GM23338 (cell line): ENCODE results near the gene PITPNC1. TPM values are rescaled to one million over a fixed set of nuclear protein-coding genes. Genes with fewer than 3 reads are reported as not detected.

Source experiments
- ATAC-seq: fragments of 200-7000 bp; cut with Tn5 transposase; 3 replicates; pipeline ENCODE4 v1.9.1; 2020
- DNase-seq: peaks from one replicate; pipeline ENCODE4 v3.0.0-alpha.2; 2015; ENCODE audit warnings: low spot score
- H2AFZ ChIP-seq: fragments of 200-600 bp; sonication (generic); 2 replicates; pipeline ENCODE4 v1.8.0; 2016; ENCODE audit warnings: antibody characterized with exemption, mild to moderate bottlenecking, moderate library complexity
- H3F3A ChIP-seq: fragments of 200-600 bp; sonication (generic); replicated peaks from 2 replicates; pipeline ENCODE4 v1.8.0; 2017; ENCODE audit warnings: antibody characterized with exemption, mixed run types, low read depth
- H3K27ac ChIP-seq: fragments of 200-600 bp; sonication (generic); 2 replicates; pipeline ENCODE4 v1.6.1; 2016; ENCODE audit warnings: low read depth
- H3K27me3 ChIP-seq: fragments of 200-600 bp; sonication (generic); 2 replicates; pipeline ENCODE4 v1.8.0; 2016; ENCODE audit warnings: mild to moderate bottlenecking, mixed run types, moderate library complexity; ENCODE audit not compliant: insufficient read depth
- H3K36me3 ChIP-seq: fragments of 200-600 bp; sonication (generic); 2 replicates; pipeline ENCODE4 v1.8.0; 2016; ENCODE audit warnings: mild to moderate bottlenecking; ENCODE audit not compliant: insufficient read depth
- H3K4me1 ChIP-seq: fragments of 200-600 bp; sonication (generic); 2 replicates; pipeline ENCODE4 v1.8.0; 2016; ENCODE audit warnings: mild to moderate bottlenecking, moderate library complexity; ENCODE audit not compliant: insufficient read depth
- H3K4me2 ChIP-seq: fragments of 200-600 bp; sonication (generic); 2 replicates; pipeline ENCODE4 v1.7.1; 2017; ENCODE audit warnings: mixed run types
- H3K4me3 ChIP-seq: fragments of 200-600 bp; sonication (generic); 2 replicates; pipeline ENCODE4 v1.6.1; 2016; ENCODE audit warnings: mixed run types
- H3K79me2 ChIP-seq: fragments of 200-600 bp; sonication (generic); replicated peaks from 2 replicates; pipeline ENCODE4 v1.8.0; 2017; ENCODE audit warnings: mild to moderate bottlenecking; ENCODE audit not compliant: insufficient read depth
- H3K9me2 ChIP-seq: fragments of 200-600 bp; sonication (generic); 2 replicates; pipeline ENCODE4 v1.8.0; 2017; ENCODE audit not compliant: insufficient read depth
- H4K20me1 ChIP-seq: fragments of 200-600 bp; sonication (generic); replicated peaks from 2 replicates; pipeline ENCODE4 v1.8.0; 2017; ENCODE audit warnings: mild to moderate bottlenecking; ENCODE audit not compliant: insufficient read depth
- H3K27ac Mint-ChIP-seq: 2 replicates; pipeline ENCODE4 v1.8.0; 2020; ENCODE audit warnings: inconsistent platforms, mild to moderate bottlenecking, moderate library complexity, mixed read lengths
- H3K27me3 Mint-ChIP-seq: 3 replicates; pipeline ENCODE4 v1.8.0; 2022; ENCODE audit warnings: low read depth, mild to moderate bottlenecking, moderate library complexity, mixed read lengths, inconsistent platforms; ENCODE audit not compliant: insufficient read depth, poor library complexity
- H3K36me3 Mint-ChIP-seq: 3 replicates; pipeline ENCODE4 v1.8.0; 2021; ENCODE audit warnings: low read depth, mild to moderate bottlenecking, inconsistent platforms, moderate library complexity, mixed read lengths
- H3K4me1 Mint-ChIP-seq: 3 replicates; pipeline ENCODE4 v1.8.0; 2020; ENCODE audit warnings: mild to moderate bottlenecking, inconsistent platforms, mixed read lengths
- H3K4me3 Mint-ChIP-seq: 3 replicates; pipeline ENCODE4 v1.8.0; 2021; ENCODE audit warnings: moderate library complexity, mild to moderate bottlenecking, inconsistent platforms, mixed read lengths
- H3K9me3 Mint-ChIP-seq: 3 replicates; pipeline ENCODE4 v1.8.0; 2020; ENCODE audit warnings: moderate library complexity, mild to moderate bottlenecking, inconsistent platforms, mixed read lengths
- CREB1 ChIP-seq: fragments of 250-450 bp; sonication (Bioruptor Pico); IDR thresholded peaks from 2 replicates; pipeline ENCODE4 v1.5.0; 2020; ENCODE audit warnings: low read depth, mild to moderate bottlenecking, moderate library complexity
- EZH2 ChIP-seq: fragments of 200-600 bp; sonication (generic); IDR thresholded peaks from one replicate; pipeline ENCODE4 v1.8.0; 2017; ENCODE audit warnings: antibody characterized with exemption, mild to moderate bottlenecking, low read depth; ENCODE audit not compliant: unreplicated experiment
- EZH2phosphoT487 ChIP-seq: fragments of 200-600 bp; sonication (generic); IDR thresholded peaks from one replicate; pipeline ENCODE4 v1.8.1; 2018; ENCODE audit warnings: antibody characterized with exemption; ENCODE audit not compliant: unreplicated experiment
- JUNB ChIP-seq: IDR thresholded peaks from one replicate; pipeline ENCODE4 v1.6.1; 2016; ENCODE audit warnings: antibody characterized with exemption; ENCODE audit not compliant: unreplicated experiment
- NANOG ChIP-seq: IDR thresholded peaks from 2 replicates; pipeline ENCODE4 v1.6.1; 2016; ENCODE audit warnings: antibody characterized with exemption, borderline replicate concordance
- POLR2AphosphoS5 ChIP-seq: IDR thresholded peaks from 2 replicates; pipeline ENCODE4 v1.6.1; 2016; ENCODE audit warnings: antibody characterized with exemption, low read depth
- REST ChIP-seq: IDR thresholded peaks from one replicate; pipeline ENCODE4 v1.6.1; 2018; ENCODE audit warnings: antibody characterized with exemption; ENCODE audit not compliant: unreplicated experiment
- STAT1 ChIP-seq: IDR thresholded peaks from one replicate; pipeline ENCODE4 v1.6.1; 2016; ENCODE audit warnings: antibody characterized with exemption; ENCODE audit not compliant: unreplicated experiment
- ZNF114 ChIP-seq: fragments of 250-450 bp; sonication (Bioruptor Pico); IDR thresholded peaks from 2 replicates; pipeline ENCODE4 v1.5.0; 2020; ENCODE audit warnings: mild to moderate bottlenecking, moderate library complexity
- ZNF331 ChIP-seq: fragments of 250-450 bp; sonication (Bioruptor Pico); IDR thresholded peaks from 2 replicates; pipeline ENCODE4 v1.5.0; 2020; ENCODE audit warnings: low read depth, mild to moderate bottlenecking, moderate library complexity
- polyA plus RNA-seq: library from polyadenylated mRNA; unstranded; fragments of >200 nt; fragmentation: Nextera tagmentation; extraction: Ambion mirVana; gene quantifications from 2 replicates; pipeline ENCODE4 v1.2.1, GENCODE V29; 2016
- total RNA-seq: library from RNA; depleted of rRNA; stranded (reverse); fragments of >200 nt; shearing (Covaris generic); gene quantifications from 2 replicates; pipeline ENCODE4 v1.2.3, GENCODE V29; 2014
- TF ChIP-seq, protein P1 (sequence below): fragments of 250-450 bp; sonication (Bioruptor Pico); IDR thresholded peaks from 2 replicates; pipeline ENCODE4 v1.5.0; 2020; ENCODE audit warnings: mild to moderate bottlenecking, moderate library complexity
- TF ChIP-seq, protein P2 (sequence below), 2 experiments: fragments of 200-600 bp in 1 of 2; sonication (generic) in 1 of 2; conservative IDR thresholded peaks; 2 replicates each; pipeline versions ENCODE4 v1.5.1 to v1.6.1; 2016 to 2017; ENCODE audit warnings: antibody characterized with exemption in 2 of 2, low read depth in 2 of 2, mild to moderate bottlenecking in 2 of 2, moderate library complexity in 1 of 2

The PITPNC1 gene
- total and polyA plus RNA-seq, 2 experiments from 2014 or later: 23.0 to 32.6 TPM

DNA sequence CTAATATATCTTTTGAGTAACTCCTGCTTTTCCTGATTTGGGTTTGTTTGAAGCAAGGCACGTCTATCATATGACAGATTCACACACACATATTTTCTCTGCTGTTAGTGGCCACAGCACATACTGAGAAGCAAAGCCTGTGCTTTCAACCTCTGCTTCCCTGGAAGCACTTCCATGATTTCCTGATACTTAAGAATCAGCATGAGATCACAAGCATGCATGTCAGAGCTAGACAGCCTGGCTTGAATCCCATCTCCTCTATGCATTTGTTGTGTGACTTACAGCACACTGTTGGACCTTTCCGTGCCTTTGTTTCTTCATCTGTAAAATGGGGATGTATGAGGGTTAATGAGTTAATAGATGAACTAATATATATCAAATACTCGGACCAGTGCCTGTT lies 189.6 kb downstream of the PITPNC1 start:
- H3K36me3 Mint-ChIP-seq: peaks cover 21% of the 10 kb centered on the region
- Histone ChIP-seq H3F3A (no peaks in the 10 kb centered on the region), H3K4me2 (no peak overlapping the region), H2AFZ (no peak overlapping the region), H3K27me3 (no peaks in the 10 kb centered on the region), H4K20me1 (no peaks in the 10 kb centered on the region), H3K27ac (no peak overlapping the region), H3K4me1 (no peaks in the 10 kb centered on the region), H3K9me2 (peaks cover 9% of the 10 kb centered on the region), H3K4me3 (no peak overlapping the region), H3K36me3 (no peaks in the 10 kb centered on the region), H3K79me2 (no peaks in the 10 kb centered on the region)
- no peak for DNase-seq
- ATAC-seq: no peak
- H3K4me1 Mint-ChIP-seq: peaks cover 5% of the 10 kb centered on the region; the same call in 1 of the 3 replicates
- H3K4me3 Mint-ChIP-seq: no peak overlapping the region
- H3K27me3 Mint-ChIP-seq: peaks cover 2% of the 10 kb centered on the region
- no peak for TF ChIP-seq POLR2AphosphoS5
- TF ChIP-seq JUNB: no peak
- TF ChIP-seq EZH2phosphoT487: no peak
- TF ChIP-seq, protein P1, sequence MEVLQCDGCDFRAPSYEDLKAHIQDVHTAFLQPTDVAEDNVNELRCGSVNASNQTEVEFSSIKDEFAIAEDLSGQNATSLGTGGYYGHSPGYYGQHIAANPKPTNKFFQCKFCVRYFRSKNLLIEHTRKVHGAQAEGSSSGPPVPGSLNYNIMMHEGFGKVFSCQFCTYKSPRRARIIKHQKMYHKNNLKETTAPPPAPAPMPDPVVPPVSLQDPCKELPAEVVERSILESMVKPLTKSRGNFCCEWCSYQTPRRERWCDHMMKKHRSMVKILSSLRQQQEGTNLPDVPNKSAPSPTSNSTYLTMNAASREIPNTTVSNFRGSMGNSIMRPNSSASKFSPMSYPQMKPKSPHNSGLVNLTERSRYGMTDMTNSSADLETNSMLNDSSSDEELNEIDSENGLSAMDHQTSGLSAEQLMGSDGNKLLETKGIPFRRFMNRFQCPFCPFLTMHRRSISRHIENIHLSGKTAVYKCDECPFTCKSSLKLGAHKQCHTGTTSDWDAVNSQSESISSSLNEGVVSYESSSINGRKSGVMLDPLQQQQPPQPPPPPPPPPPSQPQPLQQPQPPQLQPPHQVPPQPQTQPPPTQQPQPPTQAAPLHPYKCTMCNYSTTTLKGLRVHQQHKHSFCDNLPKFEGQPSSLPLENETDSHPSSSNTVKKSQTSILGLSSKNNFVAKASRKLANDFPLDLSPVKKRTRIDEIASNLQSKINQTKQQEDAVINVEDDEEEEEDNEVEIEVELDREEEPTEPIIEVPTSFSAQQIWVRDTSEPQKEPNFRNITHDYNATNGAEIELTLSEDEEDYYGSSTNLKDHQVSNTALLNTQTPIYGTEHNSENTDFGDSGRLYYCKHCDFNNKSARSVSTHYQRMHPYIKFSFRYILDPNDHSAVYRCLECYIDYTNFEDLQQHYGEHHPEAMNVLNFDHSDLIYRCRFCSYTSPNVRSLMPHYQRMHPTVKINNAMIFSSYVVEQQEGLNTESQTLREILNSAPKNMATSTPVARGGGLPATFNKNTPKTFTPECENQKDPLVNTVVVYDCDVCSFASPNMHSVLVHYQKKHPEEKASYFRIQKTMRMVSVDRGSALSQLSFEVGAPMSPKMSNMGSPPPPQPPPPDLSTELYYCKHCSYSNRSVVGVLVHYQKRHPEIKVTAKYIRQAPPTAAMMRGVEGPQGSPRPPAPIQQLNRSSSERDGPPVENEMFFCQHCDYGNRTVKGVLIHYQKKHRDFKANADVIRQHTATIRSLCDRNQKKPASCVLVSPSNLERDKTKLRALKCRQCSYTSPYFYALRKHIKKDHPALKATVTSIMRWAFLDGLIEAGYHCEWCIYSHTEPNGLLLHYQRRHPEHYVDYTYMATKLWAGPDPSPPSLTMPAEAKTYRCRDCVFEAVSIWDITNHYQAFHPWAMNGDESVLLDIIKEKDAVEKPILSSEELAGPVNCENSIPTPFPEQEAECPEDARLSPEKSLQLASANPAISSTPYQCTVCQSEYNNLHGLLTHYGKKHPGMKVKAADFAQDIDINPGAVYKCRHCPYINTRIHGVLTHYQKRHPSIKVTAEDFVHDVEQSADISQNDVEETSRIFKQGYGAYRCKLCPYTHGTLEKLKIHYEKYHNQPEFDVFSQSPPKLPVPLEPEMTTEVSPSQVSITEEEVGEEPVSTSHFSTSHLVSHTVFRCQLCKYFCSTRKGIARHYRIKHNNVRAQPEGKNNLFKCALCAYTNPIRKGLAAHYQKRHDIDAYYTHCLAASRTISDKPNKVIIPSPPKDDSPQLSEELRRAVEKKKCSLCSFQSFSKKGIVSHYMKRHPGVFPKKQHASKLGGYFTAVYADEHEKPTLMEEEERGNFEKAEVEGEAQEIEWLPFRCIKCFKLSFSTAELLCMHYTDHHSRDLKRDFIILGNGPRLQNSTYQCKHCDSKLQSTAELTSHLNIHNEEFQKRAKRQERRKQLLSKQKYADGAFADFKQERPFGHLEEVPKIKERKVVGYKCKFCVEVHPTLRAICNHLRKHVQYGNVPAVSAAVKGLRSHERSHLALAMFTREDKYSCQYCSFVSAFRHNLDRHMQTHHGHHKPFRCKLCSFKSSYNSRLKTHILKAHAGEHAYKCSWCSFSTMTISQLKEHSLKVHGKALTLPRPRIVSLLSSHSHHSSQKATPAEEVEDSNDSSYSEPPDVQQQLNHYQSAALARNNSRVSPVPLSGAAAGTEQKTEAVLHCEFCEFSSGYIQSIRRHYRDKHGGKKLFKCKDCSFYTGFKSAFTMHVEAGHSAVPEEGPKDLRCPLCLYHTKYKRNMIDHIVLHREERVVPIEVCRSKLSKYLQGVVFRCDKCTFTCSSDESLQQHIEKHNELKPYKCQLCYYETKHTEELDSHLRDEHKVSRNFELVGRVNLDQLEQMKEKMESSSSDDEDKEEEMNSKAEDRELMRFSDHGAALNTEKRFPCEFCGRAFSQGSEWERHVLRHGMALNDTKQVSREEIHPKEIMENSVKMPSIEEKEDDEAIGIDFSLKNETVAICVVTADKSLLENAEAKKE: no peak
- TF ChIP-seq REST: no peak
- no peak for TF ChIP-seq NANOG
- no peak for TF ChIP-seq ZNF114
- no peak for TF ChIP-seq EZH2
- no peak for TF ChIP-seq CREB1 (CRISPR knock-in tag)
- TF ChIP-seq, protein P2, sequence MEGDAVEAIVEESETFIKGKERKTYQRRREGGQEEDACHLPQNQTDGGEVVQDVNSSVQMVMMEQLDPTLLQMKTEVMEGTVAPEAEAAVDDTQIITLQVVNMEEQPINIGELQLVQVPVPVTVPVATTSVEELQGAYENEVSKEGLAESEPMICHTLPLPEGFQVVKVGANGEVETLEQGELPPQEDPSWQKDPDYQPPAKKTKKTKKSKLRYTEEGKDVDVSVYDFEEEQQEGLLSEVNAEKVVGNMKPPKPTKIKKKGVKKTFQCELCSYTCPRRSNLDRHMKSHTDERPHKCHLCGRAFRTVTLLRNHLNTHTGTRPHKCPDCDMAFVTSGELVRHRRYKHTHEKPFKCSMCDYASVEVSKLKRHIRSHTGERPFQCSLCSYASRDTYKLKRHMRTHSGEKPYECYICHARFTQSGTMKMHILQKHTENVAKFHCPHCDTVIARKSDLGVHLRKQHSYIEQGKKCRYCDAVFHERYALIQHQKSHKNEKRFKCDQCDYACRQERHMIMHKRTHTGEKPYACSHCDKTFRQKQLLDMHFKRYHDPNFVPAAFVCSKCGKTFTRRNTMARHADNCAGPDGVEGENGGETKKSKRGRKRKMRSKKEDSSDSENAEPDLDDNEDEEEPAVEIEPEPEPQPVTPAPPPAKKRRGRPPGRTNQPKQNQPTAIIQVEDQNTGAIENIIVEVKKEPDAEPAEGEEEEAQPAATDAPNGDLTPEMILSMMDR (conservative IDR thresholded peaks at IDR 0.05; ENCODE audit: low read depth in 2 of 2): no peak
- no peak for TF ChIP-seq STAT1
- TF ChIP-seq ZNF331 (CRISPR knock-in tag): no peak
- no peak overlapping the region for H3K27ac Mint-ChIP-seq
- no peaks in the 10 kb centered on the region; the same call in 1 of the 3 replicates for H3K9me3 Mint-ChIP-seq
